ENCODE data around the gene CDC25A. TPM values are rescaled to one million over a fixed set of nuclear protein-coding genes. Genes with fewer than 3 reads are reported as not detected.

The CDC25A gene
- total RNA-seq = 10.8 and 11.6 TPM in 2 replicates

DNA sequence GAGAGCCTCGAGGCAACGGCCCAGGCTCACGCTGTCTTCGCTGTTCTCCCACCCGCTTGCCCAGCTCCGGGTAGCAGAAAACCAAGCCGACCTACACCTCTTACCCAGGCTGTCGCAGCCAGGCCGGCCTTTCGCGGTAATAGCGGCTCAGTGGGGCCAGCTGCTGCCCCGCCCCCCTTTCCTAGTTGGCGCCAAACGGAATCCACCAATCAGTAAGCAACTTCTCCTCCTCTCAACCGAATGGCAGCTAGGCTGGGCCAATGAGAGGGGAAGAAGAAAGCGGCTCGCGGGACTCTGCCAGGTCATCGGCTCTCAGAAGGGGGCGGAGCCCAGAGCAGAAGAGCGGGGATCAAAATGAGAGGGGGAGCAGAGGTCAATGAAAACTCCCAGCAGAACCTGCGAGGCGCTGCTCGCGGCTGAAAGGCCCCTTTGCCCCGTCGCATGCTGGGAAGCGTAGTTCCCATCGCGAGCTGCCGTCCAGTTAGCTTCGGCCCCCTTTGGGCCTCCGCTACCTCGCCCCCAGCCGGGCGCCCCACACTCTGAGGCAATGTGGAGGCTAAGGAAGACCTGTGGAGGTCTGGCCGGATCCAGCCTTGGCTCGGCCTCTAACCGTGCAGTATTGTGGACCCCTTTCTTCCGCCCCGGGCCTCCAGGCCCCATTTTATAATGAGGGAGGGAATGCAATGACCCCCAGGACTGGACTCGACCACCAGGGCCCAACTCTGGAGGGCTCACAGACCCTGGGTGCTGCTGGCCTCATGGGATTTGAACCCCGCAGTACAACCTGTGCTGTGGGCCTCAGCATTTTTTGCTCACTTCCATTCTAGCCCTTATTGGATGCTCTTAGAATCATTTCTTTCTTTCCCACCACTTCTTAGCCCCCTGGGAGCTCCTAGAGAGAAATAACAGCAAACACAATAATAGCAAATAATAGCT, at the start of gene CDC25A:
CDC25A (minus strand) TSS at position 152 of the 936 bp plus-strand sequence. CDS start 470 bp downstream, outside the sequence.

DNA sequence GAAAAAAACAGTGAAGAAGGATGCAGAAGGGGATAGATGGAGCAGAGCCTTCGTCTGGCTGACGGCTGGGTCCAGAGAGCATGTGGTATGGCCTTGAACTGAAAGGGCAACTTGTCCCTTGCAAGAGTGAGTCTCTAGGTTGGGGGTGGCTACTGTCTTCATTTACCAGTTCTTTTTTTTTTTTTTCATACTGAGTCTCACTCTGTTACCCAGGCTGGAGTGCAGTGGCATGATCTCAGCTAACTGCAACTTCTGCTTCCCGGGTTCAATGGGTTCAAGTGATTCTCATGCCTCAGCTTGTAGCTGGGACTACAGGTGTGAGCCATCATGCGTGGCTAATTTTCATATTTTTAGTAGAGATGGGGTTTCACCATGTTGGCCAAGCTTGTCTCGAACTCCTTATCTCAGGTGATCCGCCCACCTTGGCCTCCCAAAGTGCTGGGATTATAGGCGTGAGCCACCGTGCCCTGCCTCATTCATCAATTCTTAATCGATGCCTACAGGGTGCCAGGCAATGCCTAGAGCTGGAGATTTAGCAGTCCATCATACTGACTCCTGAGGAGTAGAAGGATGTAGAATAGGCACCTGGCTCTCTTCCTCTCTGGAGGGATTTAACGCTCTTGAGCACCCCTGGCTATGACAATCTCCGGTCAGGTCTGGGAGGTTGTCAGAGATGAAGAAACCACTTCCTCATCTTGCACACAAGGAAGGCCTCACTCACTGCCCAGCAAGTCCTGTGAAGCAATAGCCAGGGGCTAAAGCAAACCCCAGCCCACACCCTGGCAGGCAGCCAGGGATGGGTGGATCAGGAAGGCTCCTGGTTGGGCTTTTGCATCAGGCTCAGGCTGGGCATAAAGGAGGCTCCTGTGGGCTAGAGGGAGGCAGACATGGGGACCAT, 34.6 kb upstream of the CDC25A start, which contains the start of gene CAMP:
CAMP (plus strand) TSS at position 880 of the 898 bp plus-strand sequence; CDS start at position 897, 17 bp downstream.

Other genes starting within 250 kb of the CDC25A start
- 52.6 and 120 TPM in 2 replicates for gene MAP4, start 172.0 kb downstream of the CDC25A start, total RNA-seq
- gene CAMP, start 35.1 kb upstream of the CDC25A start, total RNA-seq = not detected in 2 replicates
- 1.3 and 5.5 TPM in 2 replicates for gene ZNF589, start 52.7 kb upstream of the CDC25A start, total RNA-seq
- 17.0 and 33.2 TPM in 2 replicates for gene NME6, start 113.0 kb upstream of the CDC25A start, total RNA-seq
- gene SPINK8, start 145.2 kb upstream of the CDC25A start, total RNA-seq = not detected in 2 replicates
- not detected in 2 replicates for gene FBXW12, start 183.8 kb upstream of the CDC25A start, total RNA-seq
- gene PLXNB1, start 241.7 kb upstream of the CDC25A start, total RNA-seq = 8.6 and 46.9 TPM in 2 replicates

Measured in bladder microvascular endothelial cell (primary cell).